Hepatocyte (in vitro differentiated cells): ENCODE results near the gene SLC10A3.

Source experiments
- EZH2 ChIP-seq: fragments of 200-600 bp; sonication (generic); IDR thresholded peaks from 2 replicates; pipeline ENCODE4 v1.6.1; 2016; ENCODE audit warnings: antibody characterized with exemption, mild to moderate bottlenecking, borderline replicate concordance
- EZH2phosphoT487 ChIP-seq: fragments of 200-600 bp; sonication (generic); IDR thresholded peaks from one replicate; pipeline ENCODE4 v1.6.1; 2018; ENCODE audit warnings: antibody characterized with exemption, mild to moderate bottlenecking, low read depth, moderate library complexity; ENCODE audit not compliant: unreplicated experiment, severe bottlenecking
- TF ChIP-seq, protein P1 (sequence below): fragments of 200-600 bp; sonication (generic); IDR thresholded peaks from 2 replicates; pipeline ENCODE4 v1.5.1; 2016; ENCODE audit warnings: antibody characterized with exemption, mild to moderate bottlenecking; ENCODE audit not compliant: poor library complexity

DNA sequence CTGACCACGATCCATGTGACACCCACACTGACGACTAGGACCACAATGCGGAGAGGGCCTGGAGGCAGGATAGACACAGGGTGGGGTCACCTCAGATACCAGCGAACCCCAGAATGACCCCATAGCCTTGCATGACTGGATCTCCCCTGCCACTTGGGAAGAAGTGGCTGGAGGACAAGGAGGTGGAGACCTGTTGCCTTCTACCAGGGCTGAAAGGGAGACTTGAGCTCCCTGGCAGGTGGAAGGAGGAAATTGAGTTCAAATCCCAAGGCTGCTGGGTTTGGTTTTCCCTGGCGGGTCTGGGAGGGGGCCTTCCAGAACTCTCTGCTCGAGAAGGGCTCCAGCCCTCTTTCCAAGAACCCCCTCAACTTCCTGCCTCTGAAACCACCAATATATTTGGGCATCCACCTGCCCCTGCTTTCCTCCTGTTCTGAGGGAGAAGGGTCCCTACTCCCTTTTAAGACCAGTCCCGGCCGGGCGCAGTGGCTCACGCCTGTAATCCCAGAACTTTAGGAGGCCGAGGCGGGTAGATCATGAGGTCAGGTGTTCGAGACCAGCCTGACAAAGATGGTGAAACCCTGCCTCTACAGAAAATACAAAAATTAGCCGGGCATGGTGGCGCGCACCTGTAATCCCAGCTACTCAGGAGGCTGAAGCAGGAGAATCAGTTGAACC lies 22.6 kb upstream of the SLC10A3 start:
- TF ChIP-seq, protein P1, sequence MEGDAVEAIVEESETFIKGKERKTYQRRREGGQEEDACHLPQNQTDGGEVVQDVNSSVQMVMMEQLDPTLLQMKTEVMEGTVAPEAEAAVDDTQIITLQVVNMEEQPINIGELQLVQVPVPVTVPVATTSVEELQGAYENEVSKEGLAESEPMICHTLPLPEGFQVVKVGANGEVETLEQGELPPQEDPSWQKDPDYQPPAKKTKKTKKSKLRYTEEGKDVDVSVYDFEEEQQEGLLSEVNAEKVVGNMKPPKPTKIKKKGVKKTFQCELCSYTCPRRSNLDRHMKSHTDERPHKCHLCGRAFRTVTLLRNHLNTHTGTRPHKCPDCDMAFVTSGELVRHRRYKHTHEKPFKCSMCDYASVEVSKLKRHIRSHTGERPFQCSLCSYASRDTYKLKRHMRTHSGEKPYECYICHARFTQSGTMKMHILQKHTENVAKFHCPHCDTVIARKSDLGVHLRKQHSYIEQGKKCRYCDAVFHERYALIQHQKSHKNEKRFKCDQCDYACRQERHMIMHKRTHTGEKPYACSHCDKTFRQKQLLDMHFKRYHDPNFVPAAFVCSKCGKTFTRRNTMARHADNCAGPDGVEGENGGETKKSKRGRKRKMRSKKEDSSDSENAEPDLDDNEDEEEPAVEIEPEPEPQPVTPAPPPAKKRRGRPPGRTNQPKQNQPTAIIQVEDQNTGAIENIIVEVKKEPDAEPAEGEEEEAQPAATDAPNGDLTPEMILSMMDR: no peak
- TF ChIP-seq EZH2 (no peak), EZH2phosphoT487 (no peak)
